HG03469 (cell line): ENCODE data around the gene ARHGAP40.

Experiments
- ATAC-seq: cut with Tn5 transposase; IDR thresholded peaks from one replicate; pipeline ENCODE4 v1.9.1; 2021; ENCODE audit warnings: mild to moderate bottlenecking, moderate library complexity, moderate number of reproducible peaks; ENCODE audit not compliant: unreplicated experiment

ARHGAP40 gene

GRCh38 chr20:38601216-38602184 is at the start of gene ARHGAP40:
Gene ARHGAP40, plus strand, starts transcription at chr20:38601809.
- ATAC-seq, result no peak

- no peak for ATAC-seq
Measured at GRCh38 chr20:38554986-38555385, 46.6 kb upstream of the ARHGAP40 start.

- ATAC-seq, result no peak
Measured at GRCh38 chr20:38555395-38555794, 46.2 kb upstream of the ARHGAP40 start.

GRCh38 chr20:38557174-38557573 is 44.4 kb upstream of the ARHGAP40 start:
- ATAC-seq, result no peak

GRCh38 chr20:38558596-38559360 is 42.8 kb upstream of the ARHGAP40 start:
- no peak for ATAC-seq

- no peak for ATAC-seq
Measured at GRCh38 chr20:38559764-38560163, 41.8 kb upstream of the ARHGAP40 start.

- ATAC-seq, result no peak
Measured at GRCh38 chr20:38563802-38564431, 37.7 kb upstream of the ARHGAP40 start.

- ATAC-seq, result no peak
Measured at GRCh38 chr20:38564680-38565079, 36.9 kb upstream of the ARHGAP40 start.

GRCh38 chr20:38566036-38566598 is 35.5 kb upstream of the ARHGAP40 start:
- ATAC-seq, result no peak

- no peak for ATAC-seq
Measured at GRCh38 chr20:38569747-38570525, 31.7 kb upstream of the ARHGAP40 start.

- ATAC-seq, result no peak
Measured at GRCh38 chr20:38573413-38573812, 28.2 kb upstream of the ARHGAP40 start.

GRCh38 chr20:38579219-38579910 is 22.2 kb upstream of the ARHGAP40 start:
- no peak for ATAC-seq

GRCh38 chr20:38579921-38580320 is 21.7 kb upstream of the ARHGAP40 start:
- ATAC-seq, result no peak

GRCh38 chr20:38581013-38581412 is 20.6 kb upstream of the ARHGAP40 start, which contains the start of gene ADIG:
Gene ADIG, plus strand, starts transcription at chr20:38581197. Its CDS starts 54 bp downstream, at chr20:38581251.
- no peak for ATAC-seq

- ATAC-seq, result no peak
Measured at GRCh38 chr20:38581830-38582358, 19.7 kb upstream of the ARHGAP40 start.

- ATAC-seq, result no peak
Measured at GRCh38 chr20:38583306-38583705, 18.3 kb upstream of the ARHGAP40 start.

- ATAC-seq, result no peak
Measured at GRCh38 chr20:38584099-38584763, 17.4 kb upstream of the ARHGAP40 start.

- no peak for ATAC-seq
Measured at GRCh38 chr20:38585404-38586180, 16.0 kb upstream of the ARHGAP40 start.
